Kidney (tissue), 14 donors: ENCODE results near the gene PRR19. TPM values are rescaled to one million over a fixed set of nuclear protein-coding genes. Genes with fewer than 3 reads are reported as not detected.

Experiments
- DNase-seq, 5 donors: peaks; one replicate each; pipeline ENCODE4 v3.0.0-alpha.2; 2013 to 2020
- FAIRE-seq: peaks from 2 replicates; lab custom pipeline; 2012; peaks lifted over from hg19 to GRCh38; lab: Jason Lieb, UNC
- H3K27ac ChIP-seq, 2 donors: one replicate each; pipeline ENCODE4 v1.7.0; 2013; ENCODE audit warnings: low read depth in 2 of 2, low read length in 2 of 2, inconsistent platforms in 1 of 2
- H3K27me3 ChIP-seq: one replicate; pipeline ENCODE4 v1.7.1; 2013; ENCODE audit warnings: low read length, inconsistent platforms; ENCODE audit not compliant: control insufficient read depth, insufficient read depth
- H3K36me3 ChIP-seq, 3 donors: one replicate each; pipeline versions ENCODE4 v1.7.0 to v1.7.1; 2013; ENCODE audit warnings: low read length in 3 of 3, control low read depth in 1 of 3, inconsistent platforms in 1 of 3; ENCODE audit not compliant: insufficient read depth in 3 of 3, control insufficient read depth in 2 of 3
- H3K4me1 ChIP-seq, 3 donors: one replicate each; pipeline versions ENCODE4 v1.7.0 to v1.7.1; 2013; ENCODE audit warnings: low read length in 3 of 3, inconsistent platforms in 1 of 3, low read depth in 1 of 3; ENCODE audit not compliant: control insufficient read depth in 2 of 3, insufficient read depth in 2 of 3
- H3K4me3 ChIP-seq, 3 donors: one replicate each; pipeline versions ENCODE4 v1.7.0 to v1.8.1; 2013; ENCODE audit warnings: low read length in 3 of 3, control low read depth in 1 of 3, inconsistent platforms in 1 of 3
- H3K9ac ChIP-seq, 3 donors: one replicate each; pipeline versions ENCODE4 v1.7.0 to v1.7.1; 2013; ENCODE audit warnings: low read length in 3 of 3, control low read depth in 1 of 3, inconsistent platforms in 1 of 3
- H3K9me3 ChIP-seq, 3 donors: one replicate each; pipeline versions ENCODE4 v1.7.0 to v1.7.1; 2013; ENCODE audit warnings: low read length in 3 of 3, control low read depth in 1 of 3, inconsistent platforms in 1 of 3; ENCODE audit not compliant: control insufficient read depth in 2 of 3, insufficient read depth in 1 of 3
- CTCF ChIP-seq: IDR thresholded peaks from 3 replicates; pipeline ENCODE4 v1.5.1; 2012; ENCODE audit warnings: mild to moderate bottlenecking, moderate library complexity, borderline replicate concordance; ENCODE audit not compliant: insufficient read depth; ENCODE audit errors: extremely low read depth
- intact Hi-C: fragments of 100-400 bp; cut with DNase I; formaldehyde crosslinking; loops from one replicate; pipeline ENCODE4 v1.11.1; 2022
- polyA plus RNA-seq: library from polyadenylated mRNA; stranded (reverse); fragments of 350-450 nt; fragmentation: Illumina TruSeq; extraction: RNeasy Lipid Tissue Mini Kit (QIAGEN cat#74804); gene quantifications from one replicate; pipeline ENCODE4 v1.2.3, GENCODE V29; 2014; ENCODE audit warnings: low read depth, low replicate concordance; ENCODE audit not compliant: insufficient read depth
- total RNA-seq: library from RNA; stranded (reverse); fragmentation: NEBNext Ultra II Directional; extraction: Animal tissue kit (Norgen Biotek cat#: 25700); gene quantifications from one replicate; pipeline ENCODE4 v1.2.1, GENCODE V29; 2021
- donor health status: control.
- donor health status: control.
- donor health status: control.
- donor health status: control.
- donor health status: control.
- donor health status: DM: yes; HTN: yes; CAD: no.
- donor health status: Normal renal cell carcinoma (clear cell type).

Gene PRR19
- total and polyA plus RNA-seq, 2 donors from 2014 or later: 0.47 to 0.71 TPM

- Histone ChIP-seq H3K36me3 (no peaks in the 10 kb centered on the region), H3K4me1 (no peaks in the 10 kb centered on the region), H3K9ac (no peak overlapping the region), H3K9me3 (no peaks in the 10 kb centered on the region), H3K27ac (no peak overlapping the region), H3K4me3 (no peak overlapping the region), H3K27me3 (no peaks in the 10 kb centered on the region)
- intact Hi-C loops: no loop called here
- FAIRE-seq (no peak), DNase-seq (no peak)
- no peak for TF ChIP-seq CTCF
These were observed 15.6 kb downstream of the PRR19 start for GRCh38 chr19:42317535-42317934.

DNA sequence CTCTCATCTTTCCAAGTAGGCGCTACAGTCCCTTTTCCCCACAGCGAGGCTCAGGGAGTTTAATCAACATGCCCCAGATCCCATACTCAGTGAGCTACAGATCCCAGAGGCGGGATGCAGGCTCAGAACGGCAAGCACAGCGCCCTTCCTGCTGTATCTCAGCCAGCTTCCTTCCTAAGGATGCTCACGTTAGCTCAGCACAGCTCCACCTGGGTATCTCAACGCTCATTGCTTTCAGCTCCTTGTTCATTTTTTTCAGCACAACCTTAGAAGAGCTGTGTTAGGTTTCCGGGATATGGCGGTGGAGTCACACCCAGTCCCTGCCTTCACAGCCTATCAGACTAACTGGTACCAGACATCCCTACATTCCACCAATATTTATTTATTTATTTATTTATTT is 20.4 kb downstream of the PRR19 start:
- no peak overlapping the region for H3K4me3 ChIP-seq
- H3K4me1 ChIP-seq: peaks cover 0 to 10% (median 9%) of the 10 kb centered on the region in 3 donors
- peaks cover 4% of the 10 kb centered on the region for H3K27me3 ChIP-seq
- DNase-seq: no peak
- FAIRE-seq: no peak
- no peak overlapping the region for H3K27ac ChIP-seq
- no peaks in the 10 kb centered on the region for H3K36me3 ChIP-seq
- intact Hi-C loops: no loop called here
- H3K9ac ChIP-seq: no peak overlapping the region
- TF ChIP-seq CTCF: no peak
- no peaks in the 10 kb centered on the region for H3K9me3 ChIP-seq

DNA sequence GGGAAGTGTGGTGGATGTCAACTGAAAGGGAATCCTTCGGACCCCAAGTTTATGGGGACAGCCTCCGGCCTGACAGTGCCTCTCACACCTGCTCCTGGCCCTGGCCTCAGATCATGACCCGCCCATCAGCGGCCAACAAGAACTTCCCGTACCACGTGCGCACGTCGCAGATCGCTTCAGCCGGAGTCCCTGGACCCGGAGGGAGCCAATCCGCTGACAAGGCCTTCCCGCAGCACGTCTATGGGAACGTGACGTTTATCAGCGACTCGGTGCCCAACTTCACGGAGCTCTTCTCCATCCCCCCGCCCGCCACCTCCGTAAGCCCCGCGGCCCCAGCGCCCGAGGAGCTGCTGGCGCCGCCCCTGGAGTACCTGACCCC is 21.5 kb downstream of the PRR19 start:
- Histone ChIP-seq H3K27me3 (peaks cover 4% of the 10 kb centered on the region), H3K27ac (no peak overlapping the region), H3K4me1 (peaks cover 0 to 10% (median 9%) of the 10 kb centered on the region in 3 donors), H3K9ac (no peak overlapping the region), H3K4me3 (no peak overlapping the region), H3K36me3 (no peaks in the 10 kb centered on the region), H3K9me3 (no peaks in the 10 kb centered on the region)
- intact Hi-C loops: no loop called here
- DNase-seq (peak in 1 of 5 donors; percentile 24), FAIRE-seq (no peak)
- no peak for TF ChIP-seq CTCF
